Cardiac atrium fibroblast (primary cell): ENCODE results near the gene PTPN6. TPM values are rescaled to one million over a fixed set of nuclear protein-coding genes. Genes with fewer than 3 reads are reported as not detected.

Source experiments
- total RNA-seq: library from RNA; depleted of rRNA; stranded (reverse); fragments of >200 nt; gene quantifications from 2 replicates; pipeline ENCODE4 v1.2.3, GENCODE V29; 2015

The PTPN6 gene
- total RNA-seq: under 0.01 TPM in 1 of 2 replicates, not detected in the other

DNA sequence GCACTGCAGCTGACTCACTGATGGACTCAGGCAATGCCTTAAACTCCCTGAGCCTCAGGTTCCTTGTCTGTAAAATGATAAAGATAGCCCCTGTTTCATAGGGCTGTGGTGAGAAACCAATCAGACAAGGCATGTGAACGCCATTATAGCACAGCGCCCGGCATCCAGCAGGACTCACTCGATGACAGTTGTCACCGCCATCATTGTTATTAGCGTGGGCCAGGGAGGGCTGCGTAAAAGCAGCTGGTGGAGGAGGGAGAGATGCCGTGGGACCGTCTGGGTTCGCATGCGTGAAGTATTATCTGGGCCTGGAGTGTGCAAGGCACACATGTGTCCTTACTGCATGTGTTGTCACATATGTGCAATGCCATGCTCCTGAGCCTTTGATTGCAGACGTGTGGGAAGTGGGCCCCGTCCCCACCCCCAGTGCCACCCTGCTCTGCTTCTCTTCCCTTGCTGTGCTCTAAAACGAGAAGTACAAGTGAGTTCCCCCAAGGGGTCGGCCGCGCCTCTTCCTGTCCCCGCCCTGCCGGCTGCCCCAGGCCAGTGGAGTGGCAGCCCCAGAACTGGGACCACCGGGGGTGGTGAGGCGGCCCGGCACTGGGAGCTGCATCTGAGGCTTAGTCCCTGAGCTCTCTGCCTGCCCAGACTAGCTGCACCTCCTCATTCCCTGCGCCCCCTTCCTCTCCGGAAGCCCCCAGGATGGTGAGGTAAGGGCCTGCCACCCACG is at the start of gene PTPN6:
Gene PTPN6, plus strand, starts transcription at position 546 of the 730 bp plus-strand sequence. Its CDS starts 157 bp downstream, at position 703.

DNA sequence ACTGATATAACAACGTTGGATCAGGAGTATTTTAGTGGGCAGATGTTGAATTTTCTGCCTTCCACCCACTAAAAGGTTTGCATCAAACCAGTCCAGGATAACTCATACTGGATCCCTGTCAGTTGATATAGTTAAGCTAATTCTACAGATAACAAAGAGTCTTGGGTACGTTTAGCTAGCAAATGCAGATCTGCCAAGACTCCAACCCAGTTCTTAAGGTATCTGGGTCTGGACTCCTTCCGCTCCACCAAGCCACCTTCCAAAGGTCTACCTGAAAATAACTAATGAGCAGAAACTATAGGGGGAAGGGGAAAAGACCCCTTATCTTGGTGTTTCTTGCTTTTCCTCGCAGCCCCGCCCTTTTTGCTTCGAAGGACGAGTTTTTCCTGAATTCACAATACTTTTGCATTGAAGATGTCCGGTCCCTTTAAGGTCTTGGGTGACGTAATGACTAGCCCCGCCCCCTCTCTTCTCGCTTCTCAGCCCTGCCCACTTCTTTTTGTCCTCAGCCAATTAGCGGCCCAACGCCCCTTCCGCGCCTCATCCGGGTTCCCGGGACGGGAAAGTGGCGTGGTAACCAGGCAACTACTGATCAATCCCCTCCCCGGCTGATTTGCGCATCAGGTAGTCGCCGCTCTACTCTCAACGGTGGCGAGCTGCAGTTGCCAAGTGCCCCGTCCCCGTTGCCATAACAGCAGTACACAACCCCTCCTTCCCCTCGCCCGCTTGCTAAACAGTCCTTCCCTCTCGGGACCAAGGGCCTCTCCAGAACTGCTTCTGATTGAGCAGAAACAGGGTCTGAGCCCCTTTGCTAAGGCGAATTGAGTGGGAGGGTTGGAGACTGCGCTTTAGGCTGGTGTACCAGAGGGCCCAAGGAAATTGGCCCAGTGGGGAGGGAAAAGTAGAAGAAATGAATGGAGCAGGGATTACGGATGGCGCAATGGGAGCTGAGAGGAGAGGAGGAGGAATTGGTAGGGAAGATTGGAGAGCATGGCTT is 46.6 kb upstream of the PTPN6 start, which contains the start of gene LRRC23:
Gene LRRC23, plus strand, starts transcription at position 543 of the 997 bp plus-strand sequence. CDS start 812 bp downstream, outside the sequence.

DNA sequence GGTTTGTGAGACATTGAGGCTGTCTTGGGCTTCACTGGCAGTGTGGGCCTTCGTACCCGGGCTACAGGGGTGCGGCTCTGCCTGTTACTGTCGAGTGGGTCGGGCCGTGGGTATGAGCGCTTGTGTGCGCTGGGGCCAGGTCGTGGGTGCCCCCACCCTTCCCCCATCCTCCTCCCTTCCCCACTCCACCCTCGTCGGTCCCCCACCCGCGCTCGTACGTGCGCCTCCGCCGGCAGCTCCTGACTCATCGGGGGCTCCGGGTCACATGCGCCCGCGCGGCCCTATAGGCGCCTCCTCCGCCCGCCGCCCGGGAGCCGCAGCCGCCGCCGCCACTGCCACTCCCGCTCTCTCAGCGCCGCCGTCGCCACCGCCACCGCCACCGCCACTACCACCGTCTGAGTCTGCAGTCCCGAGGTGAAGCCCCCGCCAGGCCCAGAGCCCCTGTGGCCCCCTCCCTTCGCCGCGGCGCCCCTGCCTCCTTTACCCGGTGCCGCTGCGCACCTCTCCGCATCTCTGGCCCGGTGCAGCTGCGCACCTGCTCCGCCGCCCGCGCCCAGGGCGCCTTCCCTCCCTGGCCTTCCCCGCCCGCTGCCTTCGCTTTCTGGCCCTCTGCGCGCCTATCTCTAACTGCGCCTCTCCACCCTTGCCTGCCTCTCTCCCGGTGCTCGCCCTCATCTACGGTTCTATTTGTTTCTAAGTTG is 36.8 kb upstream of the PTPN6 start, which contains the start of gene ENO2:
Gene ENO2, plus strand, starts transcription at position 335 of the 701 bp plus-strand sequence. CDS start 1,253 bp downstream, outside the sequence.

DNA sequence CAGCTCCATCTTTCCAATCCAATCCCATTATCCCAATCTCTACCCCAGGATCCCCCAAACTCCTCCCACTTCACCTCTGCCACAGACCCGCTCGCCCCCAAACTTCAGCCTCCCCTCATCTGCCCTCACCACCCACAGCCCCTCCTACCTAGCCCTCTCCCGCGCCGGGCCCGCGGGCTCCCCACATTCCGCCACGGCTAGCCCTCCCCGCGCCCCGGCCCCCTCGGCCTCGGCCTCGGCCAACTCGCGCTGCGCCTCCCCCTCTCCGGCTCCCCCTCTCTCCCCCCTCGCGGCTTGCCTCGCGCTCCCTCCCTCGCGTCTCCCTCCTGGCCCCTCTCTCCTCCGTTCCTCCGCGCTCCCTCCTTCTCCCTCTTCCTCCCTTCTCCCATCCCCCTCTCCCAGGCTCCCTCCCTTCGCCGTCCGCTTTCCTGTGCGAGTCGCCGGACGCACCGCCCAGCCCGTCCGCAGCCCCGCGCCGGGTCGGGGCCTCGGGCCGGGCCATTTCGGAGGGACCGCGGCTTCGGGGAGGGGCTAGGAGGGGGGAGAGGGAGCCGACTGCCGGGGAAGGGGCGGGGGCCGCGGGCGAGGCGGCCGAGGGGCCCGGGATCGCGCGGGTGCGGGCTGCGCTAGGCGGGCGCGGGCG is 23.7 kb upstream of the PTPN6 start, which contains the start of gene ATN1:
Gene ATN1, plus strand, starts transcription at position 581 of the 643 bp plus-strand sequence. CDS start 6,043 bp downstream, outside the sequence.

DNA sequence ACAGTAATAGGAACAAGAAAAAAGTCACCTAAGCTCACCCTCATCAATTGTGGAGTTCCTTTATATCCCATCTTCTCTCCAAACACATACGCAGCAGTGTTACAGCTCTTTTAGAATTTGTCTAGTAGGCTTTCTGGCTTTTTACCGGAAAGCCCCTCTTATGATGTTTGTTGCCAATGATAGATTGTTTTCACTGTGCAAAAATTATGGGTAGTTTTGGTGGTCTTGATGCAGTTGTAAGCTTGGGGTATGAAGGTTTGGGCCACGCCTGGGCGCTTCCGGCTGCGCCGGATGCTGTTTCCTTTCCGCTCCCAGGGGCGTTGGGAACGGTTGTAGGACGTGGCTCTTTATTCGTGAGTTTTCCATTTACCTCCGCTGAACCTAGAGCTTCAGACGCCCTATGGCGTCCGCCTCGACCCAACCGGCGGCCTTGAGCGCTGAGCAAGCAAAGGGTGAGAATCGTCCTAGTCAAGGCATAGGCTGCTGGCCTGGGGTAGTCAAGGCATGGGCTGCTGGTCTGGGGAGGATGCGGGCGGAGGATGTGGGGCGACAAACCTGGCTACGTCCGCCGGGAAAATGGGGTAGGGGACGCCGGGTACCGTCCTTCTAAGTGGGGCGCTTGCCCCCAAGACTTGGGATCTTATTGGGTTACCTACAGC is 7.3 kb upstream of the PTPN6 start, which contains the start of the genes C12orf57 and RNU7-1:
Gene C12orf57, plus strand, starts transcription at position 301 of the 659 bp plus-strand sequence. Its CDS starts 100 bp downstream, at position 401.
Gene RNU7-1, plus strand, starts transcription at position 95 of the 659 bp plus-strand sequence.

Other genes with a start within 250 kb of the PTPN6 start
- 85.7 and 96.7 TPM in 2 replicates for gene COPS7A, start 227.3 kb upstream of the PTPN6 start, total RNA-seq
- 194 and 295 TPM in 2 replicates for gene MLF2, start 198.2 kb upstream of the PTPN6 start, total RNA-seq
- gene PTMS, start 185.0 kb upstream of the PTPN6 start, total RNA-seq: 162 and 171 TPM in 2 replicates
- gene LAG3, start 178.8 kb upstream of the PTPN6 start, total RNA-seq: 0.16 TPM in 1 of 2 replicates, not detected in the other
- gene CD4, start 161.8 kb upstream of the PTPN6 start, total RNA-seq: 2.6 and 2.9 TPM in 2 replicates
- 2.6 and 7.0 TPM in 2 replicates for gene GPR162, start 129.5 kb upstream of the PTPN6 start, total RNA-seq
- 33.7 and 53.1 TPM in 2 replicates for gene P3H3, start 122.9 kb upstream of the PTPN6 start, total RNA-seq
- gene GNB3, start 110.4 kb upstream of the PTPN6 start, total RNA-seq: 2.5 TPM in 1 of 2 replicates, not detected in the other
- 8.3 and 16.2 TPM in 2 replicates for gene CDCA3, start 100.1 kb upstream of the PTPN6 start, total RNA-seq
- gene USP5, start 99.2 kb upstream of the PTPN6 start, total RNA-seq: 48.9 and 59.5 TPM in 2 replicates
- 2,290 and 2,319 TPM in 2 replicates for gene TPI1, start 83.8 kb upstream of the PTPN6 start, total RNA-seq
- gene SPSB2, start 78.1 kb upstream of the PTPN6 start, total RNA-seq: 2.4 and 3.8 TPM in 2 replicates
- 7.2 and 8.1 TPM in 2 replicates for gene LRRC23, start 46.5 kb upstream of the PTPN6 start, total RNA-seq
- 35.2 and 59.6 TPM in 2 replicates for gene ENO2, start 36.8 kb upstream of the PTPN6 start, total RNA-seq
- gene ATN1, start 23.4 kb upstream of the PTPN6 start, total RNA-seq: 11.5 and 19.7 TPM in 2 replicates
- not detected in 2 replicates for gene RNU7-1, start 7.5 kb upstream of the PTPN6 start, total RNA-seq
- 260 and 364 TPM in 2 replicates for gene C12orf57, start 7.3 kb upstream of the PTPN6 start, total RNA-seq
- gene PHB2, start 19.3 kb downstream of the PTPN6 start, total RNA-seq: 224 and 241 TPM in 2 replicates
- gene EMG1, start 19.6 kb downstream of the PTPN6 start, total RNA-seq: 20.4 and 34.0 TPM in 2 replicates
- gene LPCAT3, start 67.1 kb downstream of the PTPN6 start, total RNA-seq: 26.4 and 29.3 TPM in 2 replicates
- gene C1S, start 109.4 kb downstream of the PTPN6 start, total RNA-seq: 143 and 352 TPM in 2 replicates
- gene C1R, start 141.1 kb downstream of the PTPN6 start, total RNA-seq: 266 and 542 TPM in 2 replicates
- 37.0 and 126 TPM in 2 replicates for gene C1RL, start 157.9 kb downstream of the PTPN6 start, total RNA-seq
- gene RBP5, start 177.5 kb downstream of the PTPN6 start, total RNA-seq: not detected in 2 replicates
- gene CLSTN3, start 179.0 kb downstream of the PTPN6 start, total RNA-seq: 6.1 and 13.1 TPM in 2 replicates
- gene PEX5, start 238.3 kb downstream of the PTPN6 start, total RNA-seq: 13.2 and 27.9 TPM in 2 replicates